SJCRH30 (cell line): ENCODE results near the gene NUBP2. TPM values are rescaled to one million over a fixed set of nuclear protein-coding genes. Genes with fewer than 3 reads are reported as not detected.
"Not testable (repeated sequence)": the region's sequence is repeated elsewhere in the genome, so short reads cannot be mapped to it uniquely, and the experiment has no call there.

Source experiments
- DNase-seq, 2 experiments: peaks; one replicate each; pipeline ENCODE4 v3.0.0-alpha.2; 2015 to 2020
- H3K27ac ChIP-seq: fragments of 250-450 bp; sonication (Bioruptor Pico); 2 replicates; pipeline ENCODE4 v1.5.1; 2020; ENCODE audit warnings: mild to moderate bottlenecking, moderate library complexity
- H3K27me3 ChIP-seq: fragments of 250-450 bp; sonication (Bioruptor Pico); 2 replicates; pipeline ENCODE4 v1.5.1; 2020; ENCODE audit warnings: mild to moderate bottlenecking, moderate library complexity
- H3K36me3 ChIP-seq: fragments of 250-450 bp; sonication (Bioruptor Pico); 2 replicates; pipeline ENCODE4 v1.5.1; 2020; ENCODE audit warnings: mild to moderate bottlenecking, moderate library complexity
- H3K4me1 ChIP-seq: fragments of 250-450 bp; sonication (Bioruptor Pico); 2 replicates; pipeline ENCODE4 v1.5.1; 2020; ENCODE audit warnings: mild to moderate bottlenecking, moderate library complexity
- H3K4me3 ChIP-seq: fragments of 250-450 bp; sonication (Bioruptor Pico); 2 replicates; pipeline ENCODE4 v1.5.1; 2020; ENCODE audit warnings: mild to moderate bottlenecking, moderate library complexity
- H3K9me3 ChIP-seq: fragments of 250-450 bp; sonication (Bioruptor Pico); replicated peaks from 2 replicates; pipeline ENCODE4 v1.5.1; 2020; ENCODE audit warnings: mild to moderate bottlenecking, moderate library complexity
- total RNA-seq: library from RNA; depleted of rRNA; stranded (reverse); fragments of >200 nt; shearing (Covaris generic); gene quantifications from 2 replicates; pipeline ENCODE4 v1.2.3, GENCODE V29; 2014

The NUBP2 gene
- total RNA-seq, 1 experiment from 2014 or later, result 45.0 TPM

DNA sequence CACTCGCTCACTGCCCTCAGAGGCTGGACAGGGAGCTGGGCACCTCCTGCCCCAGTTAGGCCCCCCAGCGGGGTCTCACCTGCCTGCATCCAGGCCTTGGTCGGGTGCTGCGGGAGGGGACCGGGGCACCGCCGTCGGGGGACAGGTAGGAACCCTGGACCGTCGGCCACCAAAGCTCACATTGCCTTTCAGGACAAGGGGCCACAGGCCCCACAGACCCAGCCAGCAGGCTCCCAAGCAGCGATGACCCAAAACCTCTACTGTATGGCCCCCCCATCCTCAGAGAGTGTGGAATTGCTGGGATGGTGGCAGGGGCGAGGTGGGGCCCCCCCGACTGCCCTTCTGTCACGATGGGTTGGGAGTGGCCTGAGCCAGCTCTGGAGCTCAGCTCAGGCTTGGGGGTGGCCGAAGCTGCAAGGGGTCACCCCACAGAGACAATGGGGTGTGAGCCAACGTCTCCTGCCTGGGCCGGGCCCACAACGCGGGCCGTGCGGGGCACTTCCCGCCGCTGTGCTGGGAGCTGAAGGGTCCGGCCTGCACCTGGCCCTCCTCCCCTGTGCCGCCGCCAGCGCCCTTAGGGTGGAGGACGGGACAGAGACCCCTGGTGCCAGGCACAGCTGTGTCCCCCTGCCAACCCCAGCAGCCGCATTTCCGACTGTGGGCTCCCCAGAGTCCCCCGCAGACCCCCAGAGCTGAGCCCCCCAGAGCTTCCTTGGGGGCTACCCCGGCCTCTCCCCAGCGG lies 10.2 kb downstream of the NUBP2 start:
- H3K27ac ChIP-seq, result no peak overlapping the region
- peaks cover 3% of the 10 kb centered on the region; the same call in 1 of the 2 replicates for H3K36me3 ChIP-seq
- no peaks in the 10 kb centered on the region for H3K27me3 ChIP-seq
- no peak for DNase-seq
- peaks cover 9% of the 10 kb centered on the region; the same call in 1 of the 2 replicates for H3K4me1 ChIP-seq
- peaks cover 3% of the 10 kb centered on the region; the same call in 1 of the 2 replicates for H3K9me3 ChIP-seq
- no peak overlapping the region for H3K4me3 ChIP-seq

- H3K9me3 ChIP-seq, result peaks cover 4% of the 10 kb centered on the region; the same call in 1 of the 2 replicates
- peaks cover 9% of the 10 kb centered on the region; the same call in 1 of the 2 replicates for H3K4me1 ChIP-seq
- no peak within 1 kb of the TSS for H3K4me3 ChIP-seq
- no peak for DNase-seq
- H3K27me3 ChIP-seq, result no peaks in the 10 kb centered on the region
- no peak within 1 kb of the TSS for H3K27ac ChIP-seq
- H3K36me3 ChIP-seq, result peaks cover 3% of the 10 kb centered on the region; the same call in 1 of the 2 replicates
These were observed 10.9 kb downstream of the NUBP2 start, which contains the start of gene IGFALS for GRCh38 chr16:1793578-1794220. Gene IGFALS (minus strand): TSS chr16:1793705. CDS start chr16:1793652, 53 bp downstream.

DNA sequence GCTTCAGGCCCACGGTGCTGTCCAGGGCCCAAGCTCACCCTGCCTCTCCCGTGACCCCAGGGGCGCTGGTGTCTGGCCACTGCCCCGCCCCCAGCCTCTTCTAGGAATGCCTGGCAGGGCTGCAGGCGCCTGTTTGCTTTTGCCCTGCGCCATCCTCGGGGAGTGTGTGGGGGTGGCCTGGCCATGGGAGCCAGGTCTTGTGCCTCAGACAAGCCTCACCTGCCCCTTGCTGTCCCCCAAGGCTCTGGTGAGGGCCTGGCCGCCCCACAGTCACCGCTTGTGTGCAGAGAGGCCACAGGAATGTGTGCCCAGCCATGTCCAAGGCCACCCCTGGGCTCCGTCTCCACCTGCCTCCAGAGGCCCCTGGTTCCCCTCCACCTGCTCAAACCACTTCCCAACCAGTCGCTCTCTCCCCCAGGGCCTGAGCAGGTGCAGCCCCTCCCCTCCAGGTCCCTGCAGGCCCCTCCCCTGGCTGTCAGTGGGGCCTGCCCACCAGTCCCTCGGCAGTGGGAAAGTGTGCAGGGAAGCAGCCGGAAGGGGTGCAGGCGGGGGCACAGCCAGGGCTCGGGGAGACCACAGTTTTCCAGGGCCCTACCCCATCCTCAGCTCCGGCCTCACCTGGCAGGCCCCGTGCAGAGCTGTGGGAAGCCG lies 11.6 kb downstream of the NUBP2 start:
- DNase-seq, result peak in 1 of 2 experiments; percentile 20
- H3K4me1 ChIP-seq, result peaks cover 9% of the 10 kb centered on the region; the same call in 1 of the 2 replicates

DNA sequence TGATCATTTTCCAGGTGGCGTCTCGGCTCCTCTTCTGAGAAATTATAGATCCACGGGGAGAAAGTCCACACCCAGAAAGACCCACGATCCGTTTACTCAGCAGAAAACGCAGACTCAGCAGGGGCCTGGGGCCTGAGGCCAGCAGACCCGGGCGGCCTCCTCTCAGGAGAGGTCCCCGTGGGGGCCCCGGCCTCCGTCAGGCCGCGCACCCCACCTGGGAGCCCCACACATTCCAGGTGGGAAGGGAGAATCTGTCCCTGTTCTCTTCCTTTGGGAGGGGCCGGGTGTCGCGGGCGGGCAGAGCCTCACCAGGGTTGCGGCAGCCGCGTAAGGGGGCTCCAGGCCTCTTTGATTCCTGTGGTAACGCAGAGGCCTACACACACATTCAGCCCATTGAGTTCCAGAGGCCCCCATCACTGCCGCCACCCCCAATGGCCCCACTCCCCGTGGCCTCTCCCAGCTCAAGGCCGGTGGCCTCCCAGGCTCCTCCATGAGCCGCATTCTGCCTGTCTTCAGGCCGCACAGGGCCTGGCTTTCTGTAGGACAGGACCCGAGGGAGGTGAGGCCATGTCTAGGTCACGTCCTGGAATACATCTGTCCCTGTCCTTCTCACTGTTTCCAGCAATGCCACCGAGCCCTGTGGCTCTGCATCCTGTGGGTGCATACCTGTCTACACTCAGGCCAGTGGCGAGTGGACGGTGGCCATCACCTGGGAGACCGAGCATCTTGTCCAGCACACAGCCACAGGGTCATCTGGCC lies 12.3 kb downstream of the NUBP2 start:
- Histone ChIP-seq H3K36me3 (no peaks in the 10 kb centered on the region), H3K27me3 (no peaks in the 10 kb centered on the region), H3K4me1 (peaks cover 9% of the 10 kb centered on the region; the same call in 1 of the 2 replicates), H3K27ac (no peak overlapping the region), H3K9me3 (peaks cover 4% of the 10 kb centered on the region; the same call in 1 of the 2 replicates), H3K4me3 (no peak overlapping the region)
- DNase-seq, result peak in 1 of 2 experiments; percentile 18

More for the DNA sequence above, 11.6 kb downstream of the NUBP2 start:
- peaks cover under 1% of the 10 kb centered on the region; the same call in 1 of the 2 replicates for H3K36me3 ChIP-seq
- H3K9me3 ChIP-seq, result peaks cover 4% of the 10 kb centered on the region; the same call in 1 of the 2 replicates
- no peak overlapping the region for H3K27ac ChIP-seq
- no peaks in the 10 kb centered on the region for H3K27me3 ChIP-seq
- H3K4me3 ChIP-seq, result no peak overlapping the region

GRCh38 chr16:1799263-1799662 lies 16.5 kb downstream of the NUBP2 start:
- H3K27ac ChIP-seq, H3K9me3 ChIP-seq, DNase-seq, H3K36me3 ChIP-seq, H3K4me1 ChIP-seq, H3K27me3 ChIP-seq, H3K4me3 ChIP-seq: not testable (repeated sequence)

DNA sequence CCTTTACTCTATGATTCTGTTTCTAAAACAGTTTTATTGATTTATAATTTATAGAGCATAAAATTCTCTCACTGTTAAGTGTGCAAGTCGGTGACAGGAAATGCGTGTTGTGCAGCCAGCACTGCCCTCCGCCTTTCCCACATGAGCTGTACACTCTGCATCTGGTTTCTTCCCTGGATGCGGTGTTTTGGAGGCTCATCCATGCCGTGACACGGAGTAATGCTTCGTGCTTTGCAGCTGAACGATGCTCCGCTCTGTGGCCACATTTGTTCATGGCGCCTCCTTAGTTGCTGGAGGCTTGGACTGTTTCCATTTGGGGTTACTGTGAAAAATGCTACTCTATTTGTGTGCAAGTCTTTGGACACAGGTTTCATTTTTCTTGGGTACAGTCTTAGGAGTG lies 17.9 kb downstream of the NUBP2 start:
- DNase-seq, result no peak
- H3K4me3 ChIP-seq, result no peak overlapping the region
- no peaks in the 10 kb centered on the region for H3K27me3 ChIP-seq
- H3K27ac ChIP-seq, result no peak overlapping the region
- no peaks in the 10 kb centered on the region for H3K36me3 ChIP-seq
- H3K4me1 ChIP-seq, result no peaks in the 10 kb centered on the region
- peaks cover 4% of the 10 kb centered on the region; the same call in 1 of the 2 replicates for H3K9me3 ChIP-seq

- Histone ChIP-seq H3K36me3 (no peaks in the 10 kb centered on the region), H3K27ac (no peak overlapping the region), H3K27me3 (no peaks in the 10 kb centered on the region), H3K9me3 (no peaks in the 10 kb centered on the region), H3K4me1 (no peaks in the 10 kb centered on the region), H3K4me3 (no peak overlapping the region)
- DNase-seq, result no peak
These were observed 24.9 kb downstream of the NUBP2 start for GRCh38 chr16:1807626-1808025.

- no peaks in the 10 kb centered on the region for H3K27me3 ChIP-seq
- H3K36me3 ChIP-seq, result no peaks in the 10 kb centered on the region
- H3K4me1 ChIP-seq, result no peaks in the 10 kb centered on the region
- no peak overlapping the region for H3K4me3 ChIP-seq
- no peak overlapping the region for H3K27ac ChIP-seq
- H3K9me3 ChIP-seq, result no peaks in the 10 kb centered on the region
- no peak for DNase-seq
These were observed 25.9 kb downstream of the NUBP2 start for GRCh38 chr16:1808691-1809090.

- Histone ChIP-seq H3K4me1 (no peaks in the 10 kb centered on the region), H3K27ac (no peak overlapping the region), H3K27me3 (no peaks in the 10 kb centered on the region), H3K9me3 (no peaks in the 10 kb centered on the region), H3K4me3 (no peak overlapping the region), H3K36me3 (no peaks in the 10 kb centered on the region)
- no peak for DNase-seq
These were observed 26.6 kb downstream of the NUBP2 start for GRCh38 chr16:1809281-1809801.

GRCh38 chr16:1810106-1810505 lies 27.3 kb downstream of the NUBP2 start:
- Histone ChIP-seq H3K4me3 (no peak overlapping the region), H3K27ac (no peak overlapping the region), H3K27me3 (no peaks in the 10 kb centered on the region), H3K4me1 (no peaks in the 10 kb centered on the region), H3K9me3 (no peaks in the 10 kb centered on the region), H3K36me3 (no peaks in the 10 kb centered on the region)
- DNase-seq, result no peak

DNA sequence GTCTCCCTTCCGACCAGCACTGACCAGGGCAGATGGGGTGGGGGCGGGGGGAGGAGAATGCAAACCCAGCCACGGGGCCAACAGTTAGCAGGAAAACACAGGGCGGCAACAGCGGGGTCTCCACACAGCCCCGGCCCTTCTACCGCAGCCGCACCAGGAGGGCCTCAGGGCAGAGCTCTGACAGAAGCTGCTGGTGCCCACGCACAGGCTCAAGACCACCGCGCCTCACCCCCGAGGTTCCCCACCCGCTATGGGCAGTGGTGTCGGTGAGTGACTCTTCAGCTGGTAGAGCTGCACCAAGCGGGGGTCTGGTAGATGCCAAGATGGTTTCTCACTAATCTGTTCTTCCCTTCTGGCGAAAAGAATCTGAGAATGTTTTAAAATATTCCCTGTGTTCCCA lies 27.8 kb downstream of the NUBP2 start:
- Histone ChIP-seq H3K4me1 (no peaks in the 10 kb centered on the region), H3K36me3 (no peaks in the 10 kb centered on the region), H3K9me3 (no peaks in the 10 kb centered on the region), H3K27me3 (no peaks in the 10 kb centered on the region), H3K4me3 (no peak overlapping the region), H3K27ac (no peak overlapping the region)
- DNase-seq, result no peak

DNA sequence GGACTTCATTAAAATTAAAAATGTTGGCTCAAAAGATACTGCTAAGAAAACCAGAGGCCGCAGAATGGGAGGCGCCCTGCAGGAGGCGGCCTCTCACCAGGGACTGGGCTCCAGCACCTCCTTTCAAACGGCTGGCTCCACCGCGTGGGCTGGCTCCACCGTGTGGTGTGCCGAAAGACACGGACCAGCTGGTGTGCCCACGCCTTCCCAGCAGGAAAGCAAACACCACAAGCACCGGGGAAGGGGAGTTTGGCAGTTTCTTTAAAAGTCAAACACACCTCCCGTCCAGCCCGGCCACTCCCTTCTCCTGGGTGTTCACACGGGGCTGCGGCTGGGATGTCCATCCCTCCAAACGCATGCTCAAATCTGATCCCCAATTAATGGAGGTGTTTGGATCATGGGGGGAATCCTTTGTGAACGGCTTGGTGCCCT lies 30.0 kb downstream of the NUBP2 start:
- Histone ChIP-seq H3K4me1 (no peaks in the 10 kb centered on the region), H3K9me3 (no peaks in the 10 kb centered on the region), H3K36me3 (no peaks in the 10 kb centered on the region), H3K4me3 (no peak overlapping the region), H3K27ac (no peak overlapping the region), H3K27me3 (no peaks in the 10 kb centered on the region)
- DNase-seq, result peak; percentile 76 to 81

DNA sequence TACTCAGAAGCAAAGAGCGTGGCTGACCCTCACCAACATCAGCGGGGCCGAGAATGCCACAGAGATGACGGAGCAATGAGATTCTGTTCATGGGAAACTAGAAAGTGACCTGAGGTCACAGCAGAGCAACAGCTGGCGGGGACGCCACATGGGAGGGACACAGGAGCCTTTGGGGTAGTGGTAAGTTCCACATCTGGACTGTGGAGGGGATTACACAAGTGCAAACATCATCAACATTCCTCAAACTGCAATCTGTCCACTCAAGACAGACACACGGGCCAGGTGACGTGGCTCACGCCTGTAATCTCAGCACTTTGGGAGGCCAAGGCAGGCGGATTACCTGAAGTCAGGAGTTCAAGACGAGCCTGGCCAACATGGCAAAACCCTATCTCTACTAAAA lies 32.7 kb downstream of the NUBP2 start:
- H3K4me1 ChIP-seq, result no peaks in the 10 kb centered on the region
- no peak overlapping the region for H3K4me3 ChIP-seq
- H3K27ac ChIP-seq, result no peak overlapping the region
- DNase-seq, result no peak
- H3K9me3 ChIP-seq, result no peaks in the 10 kb centered on the region
- no peaks in the 10 kb centered on the region for H3K36me3 ChIP-seq
- H3K27me3 ChIP-seq, result no peaks in the 10 kb centered on the region
